SK-N-SH (cell line): ENCODE measurements around the gene KHNYN. TPM values are rescaled to one million over a fixed set of nuclear protein-coding genes. Genes with fewer than 3 reads are reported as not detected.

Experiments used
- CTCF ChIA-PET: fragments of 300-600, 350-600 bp; formaldehyde crosslinking; extraction: SDS; loops from one replicate; lab custom pipeline; 2021; lab: Yijun Ruan, JAX
- POLR2A ChIA-PET: fragments of 350-600 bp; sonication (Branson Sonifier 250); formaldehyde crosslinking; extraction: SDS; loops from one replicate; lab custom pipeline; 2020; ENCODE audit warnings: antibody characterized with exemption, inconsistent platforms; lab: Yijun Ruan, JAX
- DNase-seq: peaks from one replicate; pipeline ENCODE4 v3.0.0; 2012
- H2AFZ ChIP-seq: fragments of 200-600 bp; sonication (generic); 2 replicates; pipeline ENCODE4 v1.8.1; 2016; ENCODE audit warnings: antibody characterized with exemption, mild to moderate bottlenecking, low read depth
- H3F3A ChIP-seq: fragments of 200-600 bp; sonication (generic); replicated peaks from 2 replicates; pipeline ENCODE3; 2016; ENCODE audit warnings: antibody characterized with exemption, mild to moderate bottlenecking; ENCODE audit not compliant: insufficient read depth
- H3K27ac ChIP-seq, 2 experiments: fragments of 200-500 bp in 1 of 2; fragments of 200-600 bp in 1 of 2; sonication (Bioruptor generic) in 1 of 2; sonication (generic), shearing (Covaris generic) in 1 of 2; 2 replicates each; pipeline versions ENCODE4 v1.5.1 to v1.6.1; 2014 to 2016; ENCODE audit warnings: low read depth in 2 of 2, inconsistent platforms in 1 of 2, low read length in 1 of 2, mild to moderate bottlenecking in 1 of 2, mixed read lengths in 1 of 2
- H3K27me3 ChIP-seq: fragments of 200-600 bp; sonication (generic), shearing (Covaris generic); 2 replicates; pipeline ENCODE4 v1.6.1; 2016; ENCODE audit warnings: mixed run types; ENCODE audit not compliant: insufficient read depth
- H3K36me3 ChIP-seq, 2 experiments: fragments of 200-500 bp in 1 of 2; fragments of 200-600 bp in 1 of 2; sonication (Bioruptor generic) in 1 of 2; sonication (generic) in 1 of 2; replicated peaks in 1 of 2; 2 replicates each; pipeline versions ENCODE3 to v1.5.1; 2014 to 2016; ENCODE audit warnings: low read length in 1 of 2, mild to moderate bottlenecking in 1 of 2; ENCODE audit not compliant: insufficient read depth in 2 of 2, control insufficient read depth in 1 of 2
- H3K4me1 ChIP-seq, 2 experiments: fragments of 200-500 bp in 1 of 2; fragments of 200-600 bp in 1 of 2; sonication (Bioruptor generic) in 1 of 2; sonication (generic), shearing (Covaris generic) in 1 of 2; 2 replicates each; pipeline versions ENCODE4 v1.5.1 to v1.6.1; 2014 to 2016; ENCODE audit warnings: low read depth in 1 of 2, low read length in 1 of 2, mixed run types in 1 of 2; ENCODE audit not compliant: insufficient read depth in 2 of 2, control insufficient read depth in 1 of 2
- H3K4me2 ChIP-seq: fragments of 200-600 bp; sonication (generic), shearing (Covaris generic); 2 replicates; pipeline ENCODE4 v1.6.1; 2017; ENCODE audit warnings: mixed run types
- H3K4me3 ChIP-seq, 2 experiments: fragments of 200-500 bp in 1 of 2; fragments of 200-600 bp in 1 of 2; sonication (Bioruptor generic) in 1 of 2; sonication (generic), shearing (Covaris generic) in 1 of 2; 2 replicates each; pipeline versions ENCODE4 v1.5.1 to v1.8.1; 2014 to 2016; ENCODE audit warnings: low read depth in 2 of 2, inconsistent platforms in 1 of 2, low read length in 1 of 2, mild to moderate bottlenecking in 1 of 2, mixed read lengths in 1 of 2, moderate library complexity in 1 of 2
- H3K79me2 ChIP-seq: fragments of 200-600 bp; sonication (generic); 2 replicates; pipeline ENCODE4 v1.8.1; 2017; ENCODE audit warnings: mild to moderate bottlenecking; ENCODE audit not compliant: insufficient read depth
- H3K9ac ChIP-seq: fragments of 200-600 bp; sonication (generic); 2 replicates; pipeline ENCODE4 v1.6.1; 2017; ENCODE audit warnings: mixed run types
- H3K9me2 ChIP-seq: fragments of 200-600 bp; sonication (generic); 2 replicates; pipeline ENCODE4 v1.6.1; 2017; ENCODE audit warnings: mixed run types
- H3K9me3 ChIP-seq: fragments of 200-600 bp; sonication (generic); 2 replicates; pipeline ENCODE4 v1.6.1; 2017; ENCODE audit warnings: mixed run types, mild to moderate bottlenecking, moderate library complexity
- H4K20me1 ChIP-seq: fragments of 200-600 bp; sonication (generic); 2 replicates; pipeline ENCODE4 v1.6.1; 2017; ENCODE audit warnings: mild to moderate bottlenecking, mixed run types; ENCODE audit not compliant: insufficient read depth
- EZH2phosphoT487 ChIP-seq: fragments of 200-600 bp; sonication (generic); IDR thresholded peaks from 2 replicates; pipeline ENCODE4 v1.6.1; 2017; ENCODE audit warnings: low read depth, mixed run types, mild to moderate bottlenecking, antibody characterized with exemption, moderate library complexity, borderline replicate concordance
- MXI1 ChIP-seq: IDR thresholded peaks from 2 replicates; pipeline ENCODE4 v1.6.1; 2012; ENCODE audit warnings: mild to moderate bottlenecking, low read depth, low read length, improper control_type of control experiment
- NFIC ChIP-seq: IDR thresholded peaks from 2 replicates; pipeline ENCODE4 v1.4.0; 2012; ENCODE audit warnings: borderline replicate concordance
- POLR2AphosphoS5 ChIP-seq: IDR thresholded peaks from 2 replicates; pipeline ENCODE4 v1.6.1; 2012; ENCODE audit warnings: low read depth, low read length
- RAD21 ChIP-seq: IDR thresholded peaks from 2 replicates; pipeline ENCODE4 v1.6.1; 2012; ENCODE audit warnings: mild to moderate bottlenecking, low read length
- SMC3 ChIP-seq: IDR thresholded peaks from 2 replicates; pipeline ENCODE4 v1.6.1; 2012; ENCODE audit warnings: low read depth, low read length, improper control_type of control experiment
- WGBS: methylation state at CpG from one replicate; pipeline ENCODE4 v1.1.6; 2017; ENCODE audit warnings: low lambda C conversion rate; 5-methylcytosine and 5-hydroxymethylcytosine counted together
- polyA plus RNA-seq, 3 experiments: library from polyadenylated mRNA; depleted of rRNA; stranded (reverse); fragments of >200 nt; gene quantifications; 2 replicates each; pipeline ENCODE4 v1.2.3, GENCODE V29; 2012
- TF ChIP-seq, protein P1 (sequence below): IDR thresholded peaks from 2 replicates; pipeline ENCODE4 v1.4.0; 2012; ENCODE audit warnings: low read depth
- TF ChIP-seq, protein P2 (sequence below): fragments of 150-350 bp; IDR thresholded peaks from 2 replicates; pipeline ENCODE4 v1.6.1; 2017; ENCODE audit warnings: antibody characterized with exemption, low read length, low read depth, borderline replicate concordance

The KHNYN gene
- polyA plus RNA-seq, 1 of the 3 experiments (the other 2 are of a cell fraction): 18.3 TPM

DNA sequence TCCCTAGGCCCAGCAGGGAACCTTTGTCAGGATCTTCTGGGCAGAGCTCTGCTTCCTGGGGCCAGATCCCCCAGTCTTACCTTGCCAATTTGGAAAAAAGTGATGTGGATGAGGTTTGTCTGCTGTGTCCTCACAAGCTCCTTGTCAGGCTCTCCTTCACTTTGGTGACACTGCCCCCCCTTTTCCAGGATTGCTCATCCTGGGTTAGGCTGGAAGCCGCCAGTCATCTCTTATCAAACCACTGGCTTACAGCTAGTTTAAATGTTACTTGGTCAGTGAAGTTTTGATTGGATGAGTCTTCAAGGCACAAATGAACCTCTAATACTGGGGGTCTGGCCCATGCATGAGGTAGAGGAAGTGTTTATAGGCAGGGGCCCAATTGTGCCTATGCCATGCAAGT is 15.7 kb upstream of the KHNYN start (continued):
- no peak for TF ChIP-seq RAD21
- TF ChIP-seq MXI1: no peak
- TF ChIP-seq, protein P1, sequence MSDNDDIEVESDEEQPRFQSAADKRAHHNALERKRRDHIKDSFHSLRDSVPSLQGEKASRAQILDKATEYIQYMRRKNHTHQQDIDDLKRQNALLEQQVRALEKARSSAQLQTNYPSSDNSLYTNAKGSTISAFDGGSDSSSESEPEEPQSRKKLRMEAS: no peak
- TF ChIP-seq SMC3: no peak

DNA sequence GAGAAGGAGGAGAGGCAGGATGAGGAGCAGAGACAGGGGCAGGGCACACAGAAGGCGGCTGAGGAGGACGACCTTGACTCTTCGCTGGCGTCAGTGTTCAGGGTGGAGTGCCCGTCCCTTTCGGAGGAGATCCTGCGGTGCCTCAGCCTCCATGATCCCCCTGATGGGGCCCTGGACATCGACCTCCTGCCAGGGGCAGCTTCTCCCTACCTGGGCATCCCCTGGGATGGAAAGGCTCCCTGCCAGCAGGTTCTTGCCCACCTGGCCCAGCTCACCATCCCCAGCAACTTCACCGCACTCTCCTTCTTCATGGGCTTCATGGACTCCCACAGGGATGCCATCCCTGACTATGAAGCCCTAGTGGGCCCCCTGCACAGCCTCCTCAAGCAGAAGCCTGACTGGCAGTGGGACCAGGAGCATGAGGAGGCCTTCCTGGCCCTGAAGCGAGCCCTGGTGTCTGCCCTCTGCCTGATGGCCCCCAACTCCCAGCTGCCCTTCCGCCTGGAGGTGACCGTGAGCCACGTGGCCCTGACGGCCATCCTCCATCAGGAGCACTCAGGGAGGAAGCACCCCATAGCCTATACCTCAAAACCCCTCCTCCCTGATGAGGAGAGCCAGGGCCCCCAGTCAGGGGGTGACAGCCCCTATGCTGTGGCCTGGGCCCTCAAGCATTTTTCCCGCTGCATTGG is 14.9 kb upstream of the KHNYN start:
- ChIA-PET POLR2A (no interaction called here), CTCF (interaction anchor here (0.8 to 5.2 kb wide), 6 partner anchors 17 to 238 kb away, joined by 3 to 41 read pairs (median 30); partner anchors contain the start of genes CBLN3 and KHNYN)
- Histone ChIP-seq H2AFZ (no peak overlapping the region), H3K36me3 (peaks cover 0 to 6% of the 10 kb centered on the region in 2 experiments), H3K4me1 (no peaks in the 10 kb centered on the region; a peak in 1 of 4 replicates), H3F3A (no peaks in the 10 kb centered on the region), H3K4me2 (no peak overlapping the region), H3K4me3 (no peak overlapping the region), H3K27me3 (0 out of 2 replicates have a peak, but pooled peaks cover 5% of the 10 kb centered on the region)
- DNase-seq: no peak
- WGBS: 80% methylated on average over 4 of the region's 15 CpGs
- no peak for TF ChIP-seq NFIC
- TF ChIP-seq, all 33 proteins: peak for 0
- no peak overlapping the region for H3K9ac ChIP-seq
- H3K79me2 ChIP-seq: no peaks in the 10 kb centered on the region
- H4K20me1 ChIP-seq: no peaks in the 10 kb centered on the region
- H3K9me2 ChIP-seq: no peaks in the 10 kb centered on the region
- H3K9me3 ChIP-seq: no peaks in the 10 kb centered on the region
- H3K27ac ChIP-seq: no peak overlapping the region

DNA sequence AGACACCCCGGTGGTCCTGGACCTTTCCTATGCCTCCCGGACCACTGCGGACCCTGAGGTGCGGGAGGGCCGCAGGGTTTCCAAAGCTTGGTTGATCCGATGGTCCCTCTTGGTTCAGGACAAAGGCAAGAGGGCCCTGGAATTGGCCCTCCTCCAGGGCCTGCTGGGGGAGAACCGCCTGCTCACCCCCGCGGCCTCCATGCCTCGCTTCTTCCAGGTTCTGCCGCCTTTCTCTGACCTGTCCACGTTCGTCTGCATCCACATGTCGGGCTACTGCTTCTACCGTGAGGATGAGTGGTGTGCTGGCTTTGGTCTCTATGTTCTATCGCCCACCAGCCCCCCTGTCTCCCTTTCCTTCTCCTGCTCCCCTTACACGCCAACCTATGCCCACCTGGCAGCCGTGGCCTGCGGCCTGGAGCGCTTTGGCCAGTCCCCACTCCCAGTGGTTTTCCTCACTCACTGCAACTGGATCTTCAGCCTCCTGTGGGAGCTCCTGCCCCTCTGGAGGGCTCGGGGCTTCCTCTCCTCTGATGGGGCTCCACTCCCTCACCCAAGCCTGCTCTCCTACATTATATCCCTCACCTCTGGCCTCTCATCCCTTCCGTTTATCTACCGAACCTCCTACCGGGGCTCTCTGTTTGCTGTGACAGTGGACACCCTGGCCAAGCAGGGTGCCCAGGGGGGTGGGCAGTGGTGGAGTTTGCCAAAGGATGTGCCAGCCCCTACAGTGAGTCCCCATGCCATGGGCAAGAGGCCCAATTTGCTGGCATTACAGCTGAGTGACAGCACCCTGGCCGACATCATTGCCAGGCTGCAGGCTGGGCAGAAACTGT is 14.1 kb upstream of the KHNYN start:
- Histone ChIP-seq H3K27ac (no peak overlapping the region; a peak in 1 of 4 replicates), H2AFZ (no peak overlapping the region), H3K9me3 (no peaks in the 10 kb centered on the region), H3K27me3 (0 out of 2 replicates have a peak, but pooled peaks cover 5% of the 10 kb centered on the region), H3K4me3 (no peak overlapping the region), H4K20me1 (no peaks in the 10 kb centered on the region), H3F3A (no peaks in the 10 kb centered on the region), H3K9ac (no peak overlapping the region), H3K79me2 (no peaks in the 10 kb centered on the region), H3K4me2 (no peak overlapping the region), H3K9me2 (no peaks in the 10 kb centered on the region), H3K4me1 (no peaks in the 10 kb centered on the region; a peak in 1 of 4 replicates), H3K36me3 (peaks cover 0 to 6% of the 10 kb centered on the region in 2 experiments)
- ChIA-PET POLR2A (no interaction called here), CTCF (interaction anchor here (0.9 to 5.2 kb wide), 7 partner anchors 11 to 88 kb away, joined by 3 to 41 read pairs (median 11); partner anchors contain the start of genes CBLN3 and KHNYN)
- TF ChIP-seq POLR2AphosphoS5 (no peak), RAD21 (no peak), EZH2phosphoT487 (no peak)
- TF ChIP-seq, protein P2, sequence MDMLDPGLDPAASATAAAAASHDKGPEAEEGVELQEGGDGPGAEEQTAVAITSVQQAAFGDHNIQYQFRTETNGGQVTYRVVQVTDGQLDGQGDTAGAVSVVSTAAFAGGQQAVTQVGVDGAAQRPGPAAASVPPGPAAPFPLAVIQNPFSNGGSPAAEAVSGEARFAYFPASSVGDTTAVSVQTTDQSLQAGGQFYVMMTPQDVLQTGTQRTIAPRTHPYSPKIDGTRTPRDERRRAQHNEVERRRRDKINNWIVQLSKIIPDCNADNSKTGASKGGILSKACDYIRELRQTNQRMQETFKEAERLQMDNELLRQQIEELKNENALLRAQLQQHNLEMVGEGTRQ: no peak
- 87% methylated on average over 19 of the region's 25 CpGs for WGBS
- DNase-seq: no peak
